K562 treated with DMSO at 1 percent for 4 hours (cell line): Measurements from ENCODE around the gene FOXRED1. TPM values are rescaled to one million over a fixed set of nuclear protein-coding genes. Genes with fewer than 3 reads are reported as not detected.

Source experiments
- total RNA-seq: library from RNA; unstranded; fragments of 300-600 nt; gene quantifications from 2 replicates; pipeline ENCODE4 v1.2.3, GENCODE V29; 2022; ENCODE audit not compliant: insufficient read depth

Gene FOXRED1
- 33.4 and 40.6 TPM in 2 replicates for total RNA-seq

DNA sequence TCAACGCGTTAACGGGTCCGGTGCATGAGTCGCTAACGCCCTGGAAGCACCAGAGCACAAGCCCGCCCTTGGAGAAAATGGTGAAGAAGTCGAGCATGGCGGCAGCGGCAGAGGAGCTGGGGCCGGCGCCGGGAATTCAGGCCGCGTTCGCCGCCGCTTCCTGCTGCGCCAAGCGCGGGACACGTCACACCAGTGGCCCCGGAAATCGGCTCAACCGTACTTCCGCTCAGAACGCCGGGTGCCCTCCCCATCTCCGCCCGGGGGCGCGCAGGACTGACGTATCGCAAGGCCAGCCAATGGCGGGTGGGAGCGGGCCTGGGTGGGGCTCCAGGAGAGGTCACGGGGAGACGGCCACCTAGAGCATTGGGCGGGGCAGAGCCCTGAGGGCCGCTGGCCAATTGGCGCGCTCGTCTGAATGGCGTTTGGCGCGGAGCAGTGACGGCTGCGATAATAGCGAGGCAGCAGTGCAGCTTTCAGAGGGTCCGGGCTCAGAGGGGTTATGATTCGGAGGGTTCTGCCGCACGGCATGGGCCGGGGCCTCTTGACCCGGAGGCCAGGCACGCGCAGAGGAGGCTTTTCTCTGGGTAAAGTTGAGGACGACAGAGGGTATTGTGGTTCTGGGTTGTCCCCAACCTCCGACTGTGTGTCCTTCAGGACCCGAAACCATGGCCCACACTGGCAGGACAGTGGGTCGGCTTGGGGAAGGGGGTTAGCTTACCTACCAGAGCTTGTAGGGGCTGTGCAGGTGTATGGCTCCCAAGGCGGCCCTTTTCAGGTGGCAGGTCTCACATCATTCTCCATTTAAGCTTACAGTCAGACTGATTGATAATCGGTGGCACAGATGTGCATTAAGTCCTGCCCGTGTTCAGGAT is at the start of gene FOXRED1, which contains the start of gene SRPRA:
TSS of gene FOXRED1 (plus strand) at position 447 of the 872 bp plus-strand sequence. CDS start at position 500, 53 bp downstream.
TSS of gene SRPRA (minus strand) at position 188 of the 872 bp plus-strand sequence. CDS start at position 97, 91 bp downstream.

DNA sequence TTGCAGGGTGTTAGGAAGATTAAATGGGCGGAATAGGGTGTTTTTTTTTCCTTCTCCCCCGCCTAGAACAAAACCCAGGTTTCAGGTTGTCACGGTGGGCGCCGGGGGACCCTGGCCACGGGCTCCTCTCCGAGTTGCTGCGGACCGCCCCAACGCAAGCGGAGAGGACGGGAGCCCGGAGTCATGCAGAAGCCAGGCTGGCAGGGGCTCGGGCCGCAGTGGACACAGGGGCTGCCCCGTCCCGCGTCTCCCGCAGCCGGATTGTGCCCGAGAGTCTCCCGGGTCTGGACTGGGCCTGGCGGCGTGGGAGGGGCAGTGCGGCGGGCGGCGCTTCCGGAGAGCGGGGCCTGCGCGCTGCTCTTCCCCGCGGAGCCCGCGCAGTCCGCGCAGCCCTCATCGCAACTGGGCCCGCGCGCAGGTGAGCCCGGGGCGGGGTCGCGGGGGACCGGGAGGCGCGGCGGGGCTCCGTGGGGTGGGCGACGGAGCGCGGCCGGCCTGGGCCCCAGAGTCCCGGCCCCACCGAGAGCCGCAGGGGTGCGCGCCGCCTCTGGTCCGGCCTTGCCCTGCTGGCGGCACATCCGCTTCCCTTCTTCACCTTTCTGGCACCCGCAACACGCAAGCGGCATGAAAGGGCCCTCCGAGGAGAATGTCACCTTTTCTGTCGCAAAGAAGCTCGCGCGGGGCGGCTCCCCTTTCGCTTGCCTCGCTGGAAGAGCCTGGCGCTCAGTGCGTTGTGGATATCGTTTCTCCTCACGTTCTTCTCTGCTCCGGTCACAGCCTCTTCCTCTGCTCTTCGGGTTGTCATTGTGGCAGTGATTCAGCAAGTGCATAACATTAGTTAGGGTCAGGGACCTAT is 14.0 kb downstream of the FOXRED1 start, which contains the start of gene TIRAP:
TSS of gene TIRAP (plus strand) at position 358 of the 856 bp plus-strand sequence. CDS start 7,802 bp downstream, outside the sequence.

DNA sequence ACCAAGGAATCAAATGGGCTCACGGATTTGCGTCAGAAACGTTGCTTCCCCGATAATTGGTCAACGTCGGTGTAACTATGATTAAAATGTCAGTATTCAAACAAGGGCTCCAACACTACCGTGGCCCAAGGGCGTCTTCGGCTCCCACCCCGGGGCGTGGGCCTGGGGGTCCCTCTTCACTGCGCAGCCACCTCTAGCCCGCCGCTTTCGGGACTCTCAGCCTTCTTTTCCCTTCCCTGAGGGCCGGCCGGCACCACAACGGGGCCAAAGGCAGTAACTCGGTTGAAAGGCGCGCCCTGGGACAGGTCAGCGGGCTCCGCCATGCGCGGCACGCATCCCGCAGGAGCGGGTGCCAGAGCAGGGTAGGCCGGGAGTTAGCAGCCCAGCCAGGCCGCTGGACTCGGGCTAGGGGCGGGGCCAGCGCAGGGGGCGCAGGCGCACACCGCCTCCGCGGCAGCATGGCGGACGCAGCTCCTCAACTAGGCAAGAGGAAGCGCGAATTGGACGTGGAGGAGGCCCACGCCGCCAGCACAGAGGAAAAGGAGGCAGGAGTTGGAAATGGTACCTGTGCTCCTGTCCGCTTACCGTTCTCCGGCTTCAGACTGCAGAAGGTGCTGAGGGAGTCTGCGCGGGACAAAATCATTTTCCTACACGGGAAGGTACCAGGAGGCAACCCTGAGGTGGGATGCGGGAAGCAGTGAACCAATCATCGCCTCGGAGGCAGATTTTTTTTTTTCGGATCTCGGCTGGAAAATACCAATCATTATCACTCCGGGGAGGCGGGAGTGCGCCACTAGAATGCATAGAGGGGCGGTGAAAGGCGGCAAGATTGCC is 34.9 kb downstream of the FOXRED1 start, which contains the start of gene DCPS:
TSS of gene DCPS (plus strand) at position 438 of the 834 bp plus-strand sequence. CDS start at position 459, 21 bp downstream.

Other genes starting within 250 kb of the FOXRED1 start
- gene CDON, start 206.3 kb upstream of the FOXRED1 start, total RNA-seq = 0.26 and 0.71 TPM in 2 replicates
- 16.2 and 18.7 TPM in 2 replicates for gene RPUSD4, start 57.5 kb upstream of the FOXRED1 start, total RNA-seq
- gene FAM118B, start 57.4 kb upstream of the FOXRED1 start, total RNA-seq = 9.4 and 12.7 TPM in 2 replicates
- 113 and 117 TPM in 2 replicates for gene SRPRA, start 259 bp upstream of the FOXRED1 start, total RNA-seq
- gene TIRAP, start 13.9 kb downstream of the FOXRED1 start, total RNA-seq = 3.5 and 3.9 TPM in 2 replicates
- gene DCPS, start 34.9 kb downstream of the FOXRED1 start, total RNA-seq = 8.6 and 11.3 TPM in 2 replicates
- gene ST3GAL4, start 86.5 kb downstream of the FOXRED1 start, total RNA-seq = 23.9 and 24.0 TPM in 2 replicates